H1 (cell line): ENCODE results near the gene CACNB4. TPM values are rescaled to one million over a fixed set of nuclear protein-coding genes. Genes with fewer than 3 reads are reported as not detected.

Source experiments
- CTCF ChIA-PET: fragments of 300-600 bp; sonication (Branson Sonifier 250); formaldehyde crosslinking; loops from one replicate; lab custom pipeline; 2021; ENCODE audit not compliant: partially characterized antibody; lab: Charles Lee
- POLR2A ChIA-PET: fragments of 300-600 bp; sonication (Branson Sonifier 250); formaldehyde crosslinking; loops from one replicate; lab custom pipeline; 2021; ENCODE audit warnings: inconsistent platforms; ENCODE audit not compliant: partially characterized antibody; lab: Charles Lee
- DNase-seq, 2 experiments: peaks; one replicate each; pipeline versions ENCODE4 v3.0.0 to v3.0.0-alpha.2; 2010 to 2022; ENCODE audit warnings: low spot score in 2 of 2, low read depth in 1 of 2, mixed read lengths in 1 of 2
- FAIRE-seq: peaks from 2 replicates; lab custom pipeline; 2011; peaks lifted over from hg19 to GRCh38; lab: Jason Lieb, UNC
- H2AFZ ChIP-seq: 2 replicates; pipeline ENCODE4 v1.8.1; 2012; ENCODE audit warnings: low read length, inconsistent platforms
- H2AK5ac ChIP-seq: 2 replicates; pipeline ENCODE4 v1.6.1; 2013; ENCODE audit warnings: low read depth, low read length
- H2BK120ac ChIP-seq: replicated peaks from 2 replicates; pipeline ENCODE3; 2013; ENCODE audit warnings: low read depth, low read length, inconsistent platforms
- H2BK12ac ChIP-seq: 2 replicates; pipeline ENCODE4 v1.6.1; 2013; ENCODE audit warnings: low read depth, low read length
- H2BK15ac ChIP-seq: 2 replicates; pipeline ENCODE4 v1.6.1; 2013; ENCODE audit warnings: low read length
- H2BK20ac ChIP-seq: 2 replicates; pipeline ENCODE4 v1.6.1; 2013; ENCODE audit warnings: low read length
- H2BK5ac ChIP-seq: 2 replicates; pipeline ENCODE4 v1.6.1; 2013; ENCODE audit warnings: low read depth, low read length
- H3K14ac ChIP-seq: 2 replicates; pipeline ENCODE4 v1.6.1; 2013; ENCODE audit warnings: inconsistent platforms; ENCODE audit not compliant: insufficient read length
- H3K18ac ChIP-seq: 2 replicates; pipeline ENCODE4 v1.6.1; 2013; ENCODE audit warnings: low read length; ENCODE audit errors: extremely low read depth
- H3K23ac ChIP-seq: 2 replicates; pipeline ENCODE4 v1.6.1; 2013; ENCODE audit warnings: inconsistent platforms; ENCODE audit not compliant: insufficient read length
- H3K23me2 ChIP-seq: 2 replicates; pipeline ENCODE4 v1.6.1; 2013; ENCODE audit warnings: low read depth, low read length
- H3K27ac ChIP-seq: 2 replicates; pipeline ENCODE4 v1.6.1; 2011; ENCODE audit warnings: low read depth, low read length, inconsistent platforms
- H3K27me3 ChIP-seq, 4 experiments: replicated peaks in 1 of 4; 1 replicate in 1 of 4; 2 replicates in 3 of 4; pipeline versions ENCODE4 v1.6.1 to v1.8.1; 2011 to 2013; ENCODE audit warnings: low read length in 3 of 4, mild to moderate bottlenecking in 3 of 4, inconsistent platforms in 2 of 4, mixed read lengths in 2 of 4, moderate library complexity in 1 of 4; ENCODE audit not compliant: control insufficient read depth in 3 of 4, insufficient read depth in 3 of 4; ENCODE audit errors: extremely low read depth in 1 of 4
- H3K36me3 ChIP-seq, 4 experiments: 2 replicates each; pipeline versions ENCODE4 v1.6.1 to v1.8.1; 2011 to 2013; ENCODE audit warnings: mild to moderate bottlenecking in 4 of 4, low read length in 3 of 4, moderate library complexity in 2 of 4, control low read depth in 1 of 4, inconsistent platforms in 1 of 4; ENCODE audit not compliant: insufficient read depth in 4 of 4, control insufficient read depth in 2 of 4
- H3K4ac ChIP-seq: replicated peaks from 2 replicates; pipeline ENCODE3; 2013; ENCODE audit warnings: low read length, low read depth, mixed read lengths, inconsistent platforms; ENCODE audit not compliant: insufficient read length
- H3K4me1 ChIP-seq, 4 experiments: replicated peaks in 1 of 4; 1 replicate in 1 of 4; 2 replicates in 3 of 4; pipeline versions ENCODE4 v1.6.1 to v1.8.1; 2011 to 2013; ENCODE audit warnings: low read length in 3 of 4, inconsistent platforms in 2 of 4, mixed read lengths in 1 of 4; ENCODE audit not compliant: insufficient read depth in 4 of 4, control insufficient read depth in 3 of 4
- H3K4me2 ChIP-seq, 2 experiments: 2 replicates each; pipeline versions ENCODE4 v1.6.1 to v1.8.1; 2011 to 2013; ENCODE audit warnings: low read depth in 2 of 2, low read length in 2 of 2, control low read depth in 1 of 2, inconsistent platforms in 1 of 2, mild to moderate bottlenecking in 1 of 2; ENCODE audit not compliant: insufficient read depth in 1 of 2
- H3K4me3 ChIP-seq, 4 experiments: fragments of 200-600, 300-600 bp in 1 of 4; sonication (generic), shearing (Covaris generic), sonication (Bioruptor Twin) in 1 of 4; 2 replicates each; pipeline versions ENCODE4 v1.5.1 to v1.8.1; 2011 to 2016; ENCODE audit warnings: low read length in 4 of 4, low read depth in 3 of 4, control low read depth in 2 of 4, inconsistent platforms in 2 of 4, mild to moderate bottlenecking in 2 of 4, mixed read lengths in 1 of 4, moderate library complexity in 1 of 4; ENCODE audit not compliant: insufficient read depth in 2 of 4; ENCODE audit errors: extremely low read depth in 1 of 4
- H3K56ac ChIP-seq: replicated peaks from 2 replicates; pipeline ENCODE3; 2013; ENCODE audit warnings: low read depth, mild to moderate bottlenecking, mixed read lengths, low read length, inconsistent platforms; ENCODE audit not compliant: insufficient read length
- H3K79me1 ChIP-seq: 2 replicates; pipeline ENCODE4 v1.6.1; 2013; ENCODE audit warnings: low read depth, low read length, control low read depth
- H3K79me2 ChIP-seq, 2 experiments: 2 replicates each; pipeline versions ENCODE4 v1.6.1 to v1.8.1; 2012 to 2013; ENCODE audit warnings: low read length in 2 of 2, mild to moderate bottlenecking in 2 of 2, inconsistent platforms in 1 of 2; ENCODE audit not compliant: insufficient read depth in 2 of 2, control insufficient read depth in 1 of 2
- H3K9ac ChIP-seq, 4 experiments: replicated peaks in 1 of 4; 1 replicate in 1 of 4; 2 replicates in 3 of 4; pipeline versions ENCODE4 v1.6.1 to v1.8.1; 2011 to 2013; ENCODE audit warnings: low read depth in 3 of 4, low read length in 3 of 4, control low read depth in 2 of 4, mild to moderate bottlenecking in 2 of 4, moderate library complexity in 2 of 4, inconsistent platforms in 1 of 4; ENCODE audit errors: extremely low read depth in 1 of 4
- H3K9me3 ChIP-seq, 2 experiments: 2 replicates each; pipeline versions ENCODE4 v1.6.1 to v1.8.1; 2012 to 2013; ENCODE audit warnings: mild to moderate bottlenecking in 2 of 2, moderate library complexity in 2 of 2, control low read depth in 1 of 2, inconsistent platforms in 1 of 2, low read depth in 1 of 2, low read length in 1 of 2, mixed read lengths in 1 of 2; ENCODE audit not compliant: insufficient read depth in 2 of 2
- H4K20me1 ChIP-seq, 2 experiments: replicated peaks in 1 of 2; 2 replicates each; pipeline versions ENCODE3 to v1.8.1; 2011 to 2013; ENCODE audit warnings: inconsistent platforms in 2 of 2, low read length in 2 of 2, mild to moderate bottlenecking in 1 of 2; ENCODE audit not compliant: insufficient read depth in 2 of 2, control insufficient read depth in 1 of 2
- H4K5ac ChIP-seq: 2 replicates; pipeline ENCODE4 v1.6.1; 2013; ENCODE audit warnings: low read length, low read depth, mixed read lengths, inconsistent platforms; ENCODE audit not compliant: insufficient read length
- H4K8ac ChIP-seq: 2 replicates; pipeline ENCODE4 v1.8.0; 2013; ENCODE audit warnings: mild to moderate bottlenecking, moderate library complexity, low read length, inconsistent platforms; ENCODE audit not compliant: insufficient read depth; ENCODE audit errors: extremely low read depth
- H4K91ac ChIP-seq: replicated peaks from 2 replicates; pipeline ENCODE3; 2013; ENCODE audit warnings: low read length, mixed read lengths, inconsistent platforms; ENCODE audit not compliant: insufficient read length
- CEBPB ChIP-seq: IDR thresholded peaks from 2 replicates; pipeline ENCODE4 v1.6.1; 2012; ENCODE audit warnings: low read depth, low read length
- KDM1A ChIP-seq: fragments of 200-600, 300-600 bp; sonication (generic); IDR thresholded peaks from 2 replicates; pipeline ENCODE4 v1.7.1; 2016; ENCODE audit warnings: mild to moderate bottlenecking, low read length, borderline replicate concordance
- RNF2 ChIP-seq: fragments of 200-900, 300-1000 bp; sonication (generic); IDR thresholded peaks from 2 replicates; pipeline ENCODE4 v1.7.1; 2016; ENCODE audit warnings: borderline replicate concordance, low read depth, mild to moderate bottlenecking, antibody characterized with exemption, low read length; ENCODE audit not compliant: poor library complexity, severe bottlenecking; ENCODE audit errors: missing control alignments
- SP2 ChIP-seq: IDR thresholded peaks from 2 replicates; pipeline ENCODE4 v1.6.1; 2012; ENCODE audit warnings: mild to moderate bottlenecking, low read length, inconsistent platforms
- TBP ChIP-seq: IDR thresholded peaks from 2 replicates; pipeline ENCODE4 v1.6.1; 2011; ENCODE audit warnings: low read depth, low read length, improper control_type of control experiment
- WGBS, 2 experiments: shearing (Covaris generic) in 1 of 2; methylation state at CpG; one replicate each; pipeline versions ENCODE4 v1.1.6 to v1.1.7; 2013 to 2015; ENCODE audit warnings: low lambda C conversion rate in 2 of 2, mixed read lengths in 2 of 2, inconsistent platforms in 1 of 2, low coverage in 1 of 2, missing lambda C conversion rate in 1 of 2; ENCODE audit not compliant: insufficient replicate concordance in 2 of 2, insufficient coverage in 1 of 2, insufficient read length in 1 of 2; ENCODE audit errors: extremely low coverage in 1 of 2, missing lambda C conversion rate in 1 of 2; 5-methylcytosine and 5-hydroxymethylcytosine counted together
- polyA plus RNA-seq, 7 experiments: library from polyadenylated mRNA; depleted of rRNA in 3 of 7; stranded (reverse) in 5 of 7; unstranded in 2 of 7; fragments of >200 nt in 5 of 7; fragments of 200-250 nt in 2 of 7; gene quantifications; 1 replicate in 5 of 7; 2 replicates in 1 of 7; 4 replicates in 1 of 7; pipeline versions ENCODE4 v1.2.1 to v1.2.3, GENCODE V29; 2011 to 2013; ENCODE audit warnings: missing spikeins in 2 of 7, mixed read lengths in 2 of 7
- total RNA-seq: library from RNA; stranded (reverse); fragmentation: NEBNext Ultra II Directional; extraction: Animal tissue kit (Norgen Biotek cat#: 25700); gene quantifications from 2 replicates; pipeline ENCODE4 v1.2.1, GENCODE V29; 2021
- TF ChIP-seq, protein P1 (sequence below): IDR thresholded peaks from 2 replicates; pipeline ENCODE4 v1.6.1; 2011; ENCODE audit warnings: low read length, improper control_type of control experiment

Gene CACNB4
- total and polyA plus RNA-seq, 2 of the 8 experiments (the other 6 are each of a cell fraction or from before 2014, with no cell fraction given) = 2.0 to 4.0 TPM

GRCh38 chr2:151973901-151974199, 125.0 kb downstream of the CACNB4 start:
- Histone ChIP-seq H4K5ac (no peak overlapping the region), H2BK20ac (no peak overlapping the region), H3K23me2 (no peaks in the 10 kb centered on the region), H3K9ac (no peak overlapping the region; a peak in 1 of 7 replicates), H3K4me2 (no peak overlapping the region), H3K79me1 (no peaks in the 10 kb centered on the region), H3K79me2 (no peaks in the 10 kb centered on the region), H3K36me3 (no peaks in the 10 kb centered on the region), H3K18ac (no peak overlapping the region), H2BK5ac (no peak overlapping the region), H3K4me1 (peaks cover 0 to 5% (median 3%) of the 10 kb centered on the region in 4 experiments; a peak in 3 of 7 replicates), H2BK120ac (no peak overlapping the region), H4K91ac (no peak overlapping the region), H3K14ac (no peak overlapping the region), H3K56ac (no peak overlapping the region), H3K27me3 (no peaks in the 10 kb centered on the region), H3K9me3 (no peaks in the 10 kb centered on the region), H3K23ac (no peak overlapping the region), H2AFZ (peak overlapping the region; percentile 99), H2BK12ac (no peak overlapping the region), H3K4ac (no peak overlapping the region), H3K27ac (no peak overlapping the region), H4K20me1 (no peaks in the 10 kb centered on the region), H2BK15ac (no peak overlapping the region), H2AK5ac (no peak overlapping the region), H4K8ac (no peak overlapping the region), H3K4me3 (no peak overlapping the region)
- FAIRE-seq (no peak), DNase-seq (peak; percentile 7 to 55)
- POLR2A ChIA-PET = interaction anchor here (1.2 kb wide), 2 partner anchors 8 to 146 kb away, joined by 3 read pairs; partner anchors contain the start of gene ARL5A
- WGBS, 2 experiments = 48% methylated on average over 8 of the region's 8 CpGs; no CpG with 5 or more reads in 1 of the 2 experiments
- CTCF ChIA-PET = interaction anchor here (0.8 to 3.1 kb wide), 9 partner anchors 10 to 442 kb away, joined by 3 to 16 read pairs (median 7); no protein-coding TSS in a partner anchor
- TF ChIP-seq RNF2 (no peak), KDM1A (no peak), CEBPB (no peak), SP2 (no peak), TBP (0 out of 2 replicates have a peak, but pooled peaks have one; percentile 22)
- TF ChIP-seq, protein P1, sequence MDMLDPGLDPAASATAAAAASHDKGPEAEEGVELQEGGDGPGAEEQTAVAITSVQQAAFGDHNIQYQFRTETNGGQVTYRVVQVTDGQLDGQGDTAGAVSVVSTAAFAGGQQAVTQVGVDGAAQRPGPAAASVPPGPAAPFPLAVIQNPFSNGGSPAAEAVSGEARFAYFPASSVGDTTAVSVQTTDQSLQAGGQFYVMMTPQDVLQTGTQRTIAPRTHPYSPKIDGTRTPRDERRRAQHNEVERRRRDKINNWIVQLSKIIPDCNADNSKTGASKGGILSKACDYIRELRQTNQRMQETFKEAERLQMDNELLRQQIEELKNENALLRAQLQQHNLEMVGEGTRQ = peak; percentile 20; the same call in 1 of the 2 replicates
